ENCODE data around the gene CFAP65. TPM values are rescaled to one million over a fixed set of nuclear protein-coding genes. Genes with fewer than 3 reads are reported as not detected.

The CFAP65 gene
- total and polyA plus RNA-seq, 2 of the 13 experiments (the other 11 are each of a cell fraction or from before 2014, with no cell fraction given), result 0.05 TPM; not detected in 1

DNA sequence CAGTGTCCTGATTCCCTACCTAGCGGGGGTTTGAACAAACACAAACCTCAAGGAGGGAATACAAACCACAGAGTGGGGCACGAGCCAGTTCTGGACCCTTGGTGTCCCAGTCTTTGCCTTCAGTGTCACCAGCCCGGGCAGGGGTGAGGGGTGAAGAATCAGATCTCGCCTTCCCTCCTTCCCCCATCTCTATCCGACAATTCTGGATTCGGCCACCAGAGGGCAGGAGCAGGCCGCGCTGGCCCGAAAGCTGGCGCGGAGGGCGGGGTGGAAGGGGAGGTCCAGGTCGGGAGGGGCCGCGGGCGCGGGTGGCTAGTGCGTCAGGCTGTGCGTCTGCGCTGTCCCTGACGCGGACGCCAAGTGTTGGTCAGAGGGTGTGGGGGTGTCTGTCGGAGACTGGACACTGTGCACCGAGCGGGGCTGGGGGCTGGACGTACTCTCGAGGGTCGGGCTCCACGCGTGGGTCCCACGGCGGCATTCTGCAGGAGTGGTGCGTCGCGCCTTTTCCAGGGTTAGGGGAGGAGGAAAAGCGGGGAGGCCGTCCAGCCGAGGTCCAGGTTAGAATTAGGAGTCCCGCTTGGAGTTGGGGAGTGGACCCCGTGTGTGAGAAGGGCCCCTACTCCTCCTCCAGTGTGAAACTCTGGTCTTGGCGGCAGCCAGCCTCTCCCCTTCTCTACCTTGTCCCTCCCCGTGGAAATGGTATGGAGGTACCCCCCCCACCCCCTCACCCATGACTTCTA lies 45.2 kb downstream of the CFAP65 start (continued):
- TF ChIP-seq, protein P1, sequence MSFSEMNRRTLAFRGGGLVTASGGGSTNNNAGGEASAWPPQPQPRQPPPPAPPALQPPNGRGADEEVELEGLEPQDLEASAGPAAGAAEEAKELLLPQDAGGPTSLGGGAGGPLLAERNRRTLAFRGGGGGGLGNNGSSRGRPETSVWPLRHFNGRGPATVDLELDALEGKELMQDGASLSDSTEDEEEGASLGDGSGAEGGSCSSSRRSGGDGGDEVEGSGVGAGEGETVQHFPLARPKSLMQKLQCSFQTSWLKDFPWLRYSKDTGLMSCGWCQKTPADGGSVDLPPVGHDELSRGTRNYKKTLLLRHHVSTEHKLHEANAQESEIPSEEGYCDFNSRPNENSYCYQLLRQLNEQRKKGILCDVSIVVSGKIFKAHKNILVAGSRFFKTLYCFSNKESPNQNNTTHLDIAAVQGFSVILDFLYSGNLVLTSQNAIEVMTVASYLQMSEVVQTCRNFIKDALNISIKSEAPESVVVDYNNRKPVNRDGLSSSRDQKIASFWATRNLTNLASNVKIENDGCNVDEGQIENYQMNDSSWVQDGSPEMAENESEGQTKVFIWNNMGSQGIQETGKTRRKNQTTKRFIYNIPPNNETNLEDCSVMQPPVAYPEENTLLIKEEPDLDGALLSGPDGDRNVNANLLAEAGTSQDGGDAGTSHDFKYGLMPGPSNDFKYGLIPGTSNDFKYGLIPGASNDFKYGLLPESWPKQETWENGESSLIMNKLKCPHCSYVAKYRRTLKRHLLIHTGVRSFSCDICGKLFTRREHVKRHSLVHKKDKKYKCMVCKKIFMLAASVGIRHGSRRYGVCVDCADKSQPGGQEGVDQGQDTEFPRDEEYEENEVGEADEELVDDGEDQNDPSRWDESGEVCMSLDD (CRISPR knock-in tag; IDR thresholded peaks at IDR 0.05; ENCODE audit: borderline replicate concordance), result no peak
- 0 out of 2 replicates have a peak, but pooled peaks have one; percentile 46 for TF ChIP-seq IRX3 (CRISPR knock-in tag; IDR thresholded peaks at IDR 0.05; ENCODE audit: borderline replicate concordance, low read depth)
- TF ChIP-seq HNRNPUL1 (IDR thresholded peaks at IDR 0.05; ENCODE audit: low read depth, low read length), result no peak
- peak; percentile 59 for TF ChIP-seq TAF15 (IDR thresholded peaks at IDR 0.05; ENCODE audit: low read depth, low read length, poor library complexity, severe bottlenecking)
- TF ChIP-seq, protein P2, sequence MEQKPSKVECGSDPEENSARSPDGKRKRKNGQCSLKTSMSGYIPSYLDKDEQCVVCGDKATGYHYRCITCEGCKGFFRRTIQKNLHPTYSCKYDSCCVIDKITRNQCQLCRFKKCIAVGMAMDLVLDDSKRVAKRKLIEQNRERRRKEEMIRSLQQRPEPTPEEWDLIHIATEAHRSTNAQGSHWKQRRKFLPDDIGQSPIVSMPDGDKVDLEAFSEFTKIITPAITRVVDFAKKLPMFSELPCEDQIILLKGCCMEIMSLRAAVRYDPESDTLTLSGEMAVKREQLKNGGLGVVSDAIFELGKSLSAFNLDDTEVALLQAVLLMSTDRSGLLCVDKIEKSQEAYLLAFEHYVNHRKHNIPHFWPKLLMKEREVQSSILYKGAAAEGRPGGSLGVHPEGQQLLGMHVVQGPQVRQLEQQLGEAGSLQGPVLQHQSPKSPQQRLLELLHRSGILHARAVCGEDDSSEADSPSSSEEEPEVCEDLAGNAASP (CRISPR knock-in tag; IDR thresholded peaks at IDR 0.05; ENCODE audit: borderline replicate concordance), result peak; percentile 51; the same call in 1 of the 2 replicates
- TF ChIP-seq, protein P3, sequence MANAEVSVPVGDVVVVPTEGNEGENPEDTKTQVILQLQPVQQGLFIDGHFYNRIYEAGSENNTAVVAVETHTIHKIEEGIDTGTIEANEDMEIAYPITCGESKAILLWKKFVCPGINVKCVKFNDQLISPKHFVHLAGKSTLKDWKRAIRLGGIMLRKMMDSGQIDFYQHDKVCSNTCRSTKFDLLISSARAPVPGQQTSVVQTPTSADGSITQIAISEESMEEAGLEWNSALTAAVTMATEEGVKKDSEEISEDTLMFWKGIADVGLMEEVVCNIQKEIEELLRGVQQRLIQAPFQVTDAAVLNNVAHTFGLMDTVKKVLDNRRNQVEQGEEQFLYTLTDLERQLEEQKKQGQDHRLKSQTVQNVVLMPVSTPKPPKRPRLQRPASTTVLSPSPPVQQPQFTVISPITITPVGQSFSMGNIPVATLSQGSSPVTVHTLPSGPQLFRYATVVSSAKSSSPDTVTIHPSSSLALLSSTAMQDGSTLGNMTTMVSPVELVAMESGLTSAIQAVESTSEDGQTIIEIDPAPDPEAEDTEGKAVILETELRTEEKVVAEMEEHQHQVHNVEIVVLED (CRISPR knock-in tag; IDR thresholded peaks at IDR 0.05; ENCODE audit: borderline replicate concordance), result peak; percentile 21; the same call in 1 of the 2 replicates
- TF ChIP-seq ZSCAN25 (CRISPR knock-in tag; IDR thresholded peaks at IDR 0.05), result peak; percentile 99
- peak; percentile 61; the same call in 1 of the 2 replicates for TF ChIP-seq ERF (CRISPR knock-in tag; IDR thresholded peaks at IDR 0.05)
- no peak for TF ChIP-seq TBL1XR1 (IDR thresholded peaks at IDR 0.05; ENCODE audit: borderline replicate concordance, low read length, partially characterized antibody)
- no peak for TF ChIP-seq ZIK1 (CRISPR knock-in tag; IDR thresholded peaks at IDR 0.05; ENCODE audit: borderline replicate concordance, low read depth)
- no peak for TF ChIP-seq ZNF234 (CRISPR knock-in tag; conservative IDR thresholded peaks at IDR 0.05)
- peak; percentile 94 for TF ChIP-seq MAZ (IDR thresholded peaks at IDR 0.05; ENCODE audit: borderline replicate concordance, low read depth, low read length)
- peak; percentile 90 for TF ChIP-seq MAZ (CRISPR knock-in tag; IDR thresholded peaks at IDR 0.05; ENCODE audit: low read depth)
- TF ChIP-seq, protein P4, sequence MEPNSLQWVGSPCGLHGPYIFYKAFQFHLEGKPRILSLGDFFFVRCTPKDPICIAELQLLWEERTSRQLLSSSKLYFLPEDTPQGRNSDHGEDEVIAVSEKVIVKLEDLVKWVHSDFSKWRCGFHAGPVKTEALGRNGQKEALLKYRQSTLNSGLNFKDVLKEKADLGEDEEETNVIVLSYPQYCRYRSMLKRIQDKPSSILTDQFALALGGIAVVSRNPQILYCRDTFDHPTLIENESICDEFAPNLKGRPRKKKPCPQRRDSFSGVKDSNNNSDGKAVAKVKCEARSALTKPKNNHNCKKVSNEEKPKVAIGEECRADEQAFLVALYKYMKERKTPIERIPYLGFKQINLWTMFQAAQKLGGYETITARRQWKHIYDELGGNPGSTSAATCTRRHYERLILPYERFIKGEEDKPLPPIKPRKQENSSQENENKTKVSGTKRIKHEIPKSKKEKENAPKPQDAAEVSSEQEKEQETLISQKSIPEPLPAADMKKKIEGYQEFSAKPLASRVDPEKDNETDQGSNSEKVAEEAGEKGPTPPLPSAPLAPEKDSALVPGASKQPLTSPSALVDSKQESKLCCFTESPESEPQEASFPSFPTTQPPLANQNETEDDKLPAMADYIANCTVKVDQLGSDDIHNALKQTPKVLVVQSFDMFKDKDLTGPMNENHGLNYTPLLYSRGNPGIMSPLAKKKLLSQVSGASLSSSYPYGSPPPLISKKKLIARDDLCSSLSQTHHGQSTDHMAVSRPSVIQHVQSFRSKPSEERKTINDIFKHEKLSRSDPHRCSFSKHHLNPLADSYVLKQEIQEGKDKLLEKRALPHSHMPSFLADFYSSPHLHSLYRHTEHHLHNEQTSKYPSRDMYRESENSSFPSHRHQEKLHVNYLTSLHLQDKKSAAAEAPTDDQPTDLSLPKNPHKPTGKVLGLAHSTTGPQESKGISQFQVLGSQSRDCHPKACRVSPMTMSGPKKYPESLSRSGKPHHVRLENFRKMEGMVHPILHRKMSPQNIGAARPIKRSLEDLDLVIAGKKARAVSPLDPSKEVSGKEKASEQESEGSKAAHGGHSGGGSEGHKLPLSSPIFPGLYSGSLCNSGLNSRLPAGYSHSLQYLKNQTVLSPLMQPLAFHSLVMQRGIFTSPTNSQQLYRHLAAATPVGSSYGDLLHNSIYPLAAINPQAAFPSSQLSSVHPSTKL (CRISPR knock-in tag; IDR thresholded peaks at IDR 0.05), result peak; percentile 47; the same call in 1 of the 2 replicates
- TF ChIP-seq, protein P5, sequence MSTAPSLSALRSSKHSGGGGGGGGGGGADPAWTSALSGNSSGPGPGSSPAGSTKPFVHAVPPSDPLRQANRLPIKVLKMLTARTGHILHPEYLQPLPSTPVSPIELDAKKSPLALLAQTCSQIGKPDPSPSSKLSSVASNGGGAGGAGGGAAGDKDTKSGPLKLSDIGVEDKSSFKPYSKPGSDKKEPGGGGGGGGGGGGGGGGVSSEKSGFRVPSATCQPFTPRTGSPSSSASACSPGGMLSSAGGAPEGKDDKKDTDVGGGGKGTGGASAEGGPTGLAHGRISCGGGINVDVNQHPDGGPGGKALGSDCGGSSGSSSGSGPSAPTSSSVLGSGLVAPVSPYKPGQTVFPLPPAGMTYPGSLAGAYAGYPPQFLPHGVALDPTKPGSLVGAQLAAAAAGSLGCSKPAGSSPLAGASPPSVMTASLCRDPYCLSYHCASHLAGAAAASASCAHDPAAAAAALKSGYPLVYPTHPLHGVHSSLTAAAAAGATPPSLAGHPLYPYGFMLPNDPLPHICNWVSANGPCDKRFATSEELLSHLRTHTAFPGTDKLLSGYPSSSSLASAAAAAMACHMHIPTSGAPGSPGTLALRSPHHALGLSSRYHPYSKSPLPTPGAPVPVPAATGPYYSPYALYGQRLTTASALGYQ (CRISPR knock-in tag; IDR thresholded peaks at IDR 0.05), result no peak

All from HepG2 (cell line).